GM18526 (cell line): ENCODE measurements around the gene SDSL.

Source experiments
- POLR2A ChIP-seq: IDR thresholded peaks from 3 replicates; pipeline ENCODE4 v1.6.1; 2011; ENCODE audit not compliant: insufficient read length; ENCODE audit errors: extremely low read depth

The SDSL gene

DNA sequence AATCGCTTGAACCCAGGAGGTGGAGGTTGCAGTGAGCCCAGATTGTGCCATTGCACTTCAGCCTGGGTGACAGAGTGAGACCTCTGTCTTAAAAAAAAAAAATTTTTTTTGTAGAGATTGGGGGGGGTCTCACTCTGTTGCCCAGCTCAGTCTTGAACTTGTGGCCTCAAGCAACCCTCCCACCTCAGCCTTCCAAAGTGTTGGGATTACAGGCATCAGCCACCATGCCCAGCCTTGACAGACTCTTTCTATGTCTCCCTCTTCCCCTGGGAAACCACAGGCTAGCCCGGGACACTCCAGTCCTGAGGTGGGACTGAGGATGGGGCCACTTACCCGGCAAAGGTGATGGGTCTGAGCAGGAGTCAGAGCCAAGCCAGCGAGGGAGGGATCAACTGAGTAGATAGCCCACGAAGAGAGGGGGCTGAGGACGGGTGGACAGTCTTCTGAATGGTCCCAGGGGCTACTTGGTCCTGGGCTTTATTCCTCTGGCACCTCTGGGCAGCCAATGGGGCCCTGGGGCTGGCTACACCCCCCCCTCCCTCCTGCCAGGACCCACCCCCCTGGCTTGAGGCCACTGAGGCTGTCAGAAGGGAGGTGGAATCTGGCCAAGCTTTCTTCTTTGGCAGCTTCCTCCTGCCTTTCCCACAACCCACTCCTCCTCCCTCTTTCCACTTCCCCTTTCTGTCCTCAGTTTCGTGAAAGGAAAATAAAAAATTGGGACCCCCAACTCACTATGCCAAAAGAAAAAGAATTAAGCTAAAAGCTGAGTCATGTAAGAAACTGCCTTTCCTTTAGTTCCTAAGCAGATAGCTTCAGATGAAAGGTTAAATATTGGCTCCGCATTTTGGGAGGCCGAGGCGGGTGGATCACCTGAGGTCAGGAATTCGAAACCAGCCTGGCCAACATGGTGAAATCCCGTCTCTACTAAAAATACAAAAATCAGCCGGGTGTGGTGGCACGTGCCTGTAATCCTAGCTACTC is 18.5 kb upstream of the SDSL start, which contains the start of gene SDS:
Gene SDS, minus strand, starts transcription at position 453 of the 981 bp plus-strand sequence. CDS start 4,179 bp downstream, outside the sequence.
- TF ChIP-seq POLR2A = no peak

DNA sequence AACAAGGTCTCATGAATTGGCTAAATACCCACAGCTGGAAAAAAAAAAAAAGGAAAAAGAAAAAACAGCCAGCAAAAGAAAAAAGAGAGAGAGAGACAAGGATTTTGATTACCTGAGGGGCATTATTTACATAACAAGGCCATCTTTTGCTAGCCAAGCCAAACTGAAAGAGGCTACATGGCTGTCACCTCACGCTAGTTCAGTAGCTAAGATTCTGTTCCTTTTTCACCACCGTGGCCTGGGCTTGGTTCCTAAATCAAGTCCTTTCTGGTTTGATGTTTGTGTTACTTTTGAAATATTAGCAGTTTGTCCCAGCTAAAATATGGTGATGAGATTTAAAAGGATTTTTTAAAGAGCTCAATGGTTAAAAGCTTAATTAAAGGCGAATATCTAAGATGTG is 16.5 kb upstream of the SDSL start:
- TF ChIP-seq POLR2A = no peak

- no peak for TF ChIP-seq POLR2A
Measured at GRCh38 chr12:113407931-113408600, 14.1 kb upstream of the SDSL start.

DNA sequence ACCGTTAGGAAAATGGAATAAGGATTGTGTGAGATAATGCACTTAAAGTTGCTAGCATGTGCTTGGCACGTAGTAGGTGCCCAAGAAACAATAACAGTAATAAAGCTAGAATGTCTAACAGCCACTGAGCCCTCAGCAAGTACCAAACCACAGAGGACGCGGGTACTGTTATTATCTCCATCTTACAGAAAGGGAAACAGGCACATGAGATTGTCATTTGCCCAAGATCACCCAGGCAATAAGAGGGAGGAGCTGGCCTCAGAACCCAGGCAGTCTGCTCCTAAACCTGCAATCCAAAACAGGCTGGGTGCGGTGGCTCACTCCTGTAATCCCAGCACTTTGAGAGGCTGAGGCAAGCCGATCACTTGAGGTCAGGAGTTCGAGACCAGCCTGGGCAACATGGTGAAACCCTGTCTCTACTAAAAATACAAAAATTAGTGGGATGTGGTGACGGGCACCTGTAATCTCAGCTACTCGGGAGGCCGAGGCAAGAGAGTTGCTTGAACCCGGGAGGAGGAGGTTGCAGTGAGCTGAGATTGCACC is 13.4 kb upstream of the SDSL start:
- no peak for TF ChIP-seq POLR2A

DNA sequence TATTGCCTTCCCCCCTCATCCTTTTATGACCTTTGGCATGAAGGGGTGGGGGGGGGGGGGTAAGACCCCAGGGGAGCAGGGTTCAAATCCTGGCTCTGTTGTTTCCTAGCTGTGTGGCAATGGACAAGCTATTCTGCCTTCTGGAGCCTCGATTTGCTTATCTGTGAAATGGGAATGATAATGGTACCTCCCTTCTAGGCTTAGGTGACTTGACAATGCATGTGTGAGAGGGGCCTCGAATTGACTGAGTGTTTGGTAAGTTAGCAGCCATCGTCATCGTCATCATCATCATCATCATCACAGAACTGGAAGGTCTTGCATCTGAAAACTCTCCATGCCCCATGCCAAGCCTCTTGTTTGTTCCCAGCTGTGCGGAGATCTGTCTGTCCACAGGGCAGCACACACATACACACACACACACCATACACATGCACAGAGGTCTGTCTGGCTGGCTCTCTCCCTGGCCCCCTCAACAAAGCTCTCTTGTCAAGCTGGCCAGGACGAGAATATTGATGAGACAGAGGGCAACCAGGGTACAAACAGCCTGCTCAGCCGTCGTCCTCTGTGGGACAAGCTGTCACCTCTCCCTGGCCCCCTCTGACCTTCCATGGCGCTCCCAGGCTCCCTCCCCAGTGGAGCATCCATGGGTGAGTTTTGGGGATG is 12.6 kb upstream of the SDSL start:
- TF ChIP-seq POLR2A = no peak

GRCh38 chr12:113413488-113413939 is 8.7 kb upstream of the SDSL start:
- TF ChIP-seq POLR2A = no peak

DNA sequence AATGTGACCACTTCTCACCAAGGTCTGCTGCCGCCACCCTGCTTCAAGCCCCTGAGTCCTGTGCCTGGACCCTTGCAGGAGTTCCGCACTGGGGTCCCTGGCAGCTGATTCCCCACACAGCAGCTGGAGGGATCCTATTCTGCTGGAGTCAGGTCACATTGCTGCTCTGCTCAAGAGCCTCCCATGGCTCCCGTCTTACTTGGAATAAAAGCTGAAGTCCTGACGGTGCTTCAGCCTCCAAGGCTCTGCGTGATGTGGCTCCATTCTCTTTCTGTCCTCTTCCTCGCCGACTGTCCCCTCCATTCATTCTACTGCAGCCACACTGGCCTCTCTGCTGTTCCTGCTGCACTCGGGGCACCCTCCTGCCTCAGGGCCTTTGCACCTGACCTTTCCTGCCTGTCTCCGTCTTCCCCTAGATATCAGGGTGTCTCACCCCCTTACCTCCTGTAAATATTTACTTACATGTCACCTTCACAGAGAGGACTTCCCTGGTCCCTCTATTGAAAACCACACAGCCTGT is 7.6 kb upstream of the SDSL start:
- no peak for TF ChIP-seq POLR2A

DNA sequence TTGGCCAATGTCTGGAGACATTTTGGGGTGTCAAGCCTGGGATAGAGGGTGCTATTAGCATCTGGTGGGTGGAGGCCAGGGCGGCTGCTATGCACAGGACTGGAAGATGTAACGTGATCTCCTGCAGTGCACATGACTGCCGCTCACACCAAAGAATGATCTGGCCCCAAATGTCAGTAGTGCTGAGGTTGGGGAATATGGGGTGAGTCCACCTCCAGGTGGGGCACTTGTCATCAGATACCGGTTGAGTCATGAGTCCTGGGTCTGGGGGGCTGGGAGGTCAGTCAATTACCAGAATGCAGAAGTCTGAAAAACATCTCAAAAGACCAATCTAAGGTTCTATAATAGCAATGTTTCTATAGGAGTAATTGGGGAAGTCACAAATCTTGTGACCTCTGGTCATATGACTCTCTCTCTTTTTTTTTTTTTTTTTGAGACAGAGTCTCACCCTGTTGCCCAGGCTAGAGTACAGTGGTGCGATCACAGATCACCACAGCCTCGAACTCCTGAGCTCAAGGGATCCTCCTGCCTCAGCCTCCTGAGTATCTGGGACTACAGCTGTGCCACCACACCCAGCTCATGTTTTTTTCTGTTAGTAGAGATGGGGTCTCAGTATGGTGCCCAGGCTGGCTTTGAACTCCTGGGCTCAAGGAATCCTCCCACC is 6.0 kb upstream of the SDSL start:
- no peak for TF ChIP-seq POLR2A

DNA sequence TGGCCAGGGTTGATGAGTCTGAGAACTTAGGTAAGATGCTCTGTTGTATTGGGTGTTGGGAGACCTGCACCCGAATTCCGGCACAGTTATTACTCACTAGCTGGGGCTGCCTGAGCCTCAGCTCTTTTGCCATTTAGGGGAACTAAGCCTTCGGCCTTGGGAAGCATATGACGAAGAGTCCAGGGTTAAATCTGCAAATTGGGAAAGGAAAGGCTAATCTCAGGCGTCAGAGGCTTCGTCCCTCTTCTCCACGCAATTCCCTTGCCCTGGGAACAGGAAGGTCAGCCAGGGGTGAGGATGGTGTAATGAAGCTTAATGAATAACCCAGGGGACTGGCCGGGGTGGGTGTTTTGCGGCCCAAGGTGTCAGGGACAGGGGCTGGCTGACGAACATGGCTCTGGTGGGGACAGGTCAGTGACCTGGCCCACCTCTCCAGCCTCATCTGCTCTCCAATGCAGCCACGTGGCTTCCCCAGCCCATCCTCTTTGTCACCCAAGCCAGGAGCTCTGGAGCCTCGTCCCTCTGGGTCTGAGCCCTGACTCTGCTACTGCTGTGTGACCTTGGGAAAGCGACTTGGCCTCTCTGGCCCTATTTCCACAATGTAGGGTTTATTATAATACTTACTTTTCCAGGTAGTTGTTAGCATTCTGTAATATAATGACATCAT is 3.8 kb upstream of the SDSL start:
- TF ChIP-seq POLR2A = no peak

GRCh38 chr12:113420996-113421595 is 1.1 kb upstream of the SDSL start:
- no peak for TF ChIP-seq POLR2A

- TF ChIP-seq POLR2A = no peak
Measured at GRCh38 chr12:113422886-113423669, 898 bp downstream of the SDSL start.

DNA sequence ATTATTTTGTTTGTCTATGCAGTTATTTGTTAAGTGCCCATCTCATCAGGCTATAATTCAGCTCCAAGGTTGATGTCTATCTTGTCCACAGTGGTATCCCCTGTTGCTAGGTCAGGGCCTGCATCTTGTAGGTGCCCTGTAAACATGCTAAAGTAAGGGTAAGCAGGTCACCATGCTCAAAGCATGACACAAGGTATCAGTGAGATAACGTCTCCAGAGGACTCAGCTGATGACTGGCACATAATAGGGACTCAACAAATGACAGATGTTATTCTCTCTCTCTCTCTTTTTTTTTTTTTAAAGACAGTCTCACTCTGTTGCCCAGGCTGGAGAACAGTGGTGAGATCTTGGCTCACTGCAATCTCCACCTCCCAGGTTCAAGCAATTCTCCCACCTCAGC is 2.3 kb downstream of the SDSL start:
- no peak for TF ChIP-seq POLR2A
